ENCODE data around the gene LNP1.

GRCh38 chr3:100471444-100471843 lies 70.1 kb downstream of the LNP1 start:
- TF ChIP-seq, protein P1, sequence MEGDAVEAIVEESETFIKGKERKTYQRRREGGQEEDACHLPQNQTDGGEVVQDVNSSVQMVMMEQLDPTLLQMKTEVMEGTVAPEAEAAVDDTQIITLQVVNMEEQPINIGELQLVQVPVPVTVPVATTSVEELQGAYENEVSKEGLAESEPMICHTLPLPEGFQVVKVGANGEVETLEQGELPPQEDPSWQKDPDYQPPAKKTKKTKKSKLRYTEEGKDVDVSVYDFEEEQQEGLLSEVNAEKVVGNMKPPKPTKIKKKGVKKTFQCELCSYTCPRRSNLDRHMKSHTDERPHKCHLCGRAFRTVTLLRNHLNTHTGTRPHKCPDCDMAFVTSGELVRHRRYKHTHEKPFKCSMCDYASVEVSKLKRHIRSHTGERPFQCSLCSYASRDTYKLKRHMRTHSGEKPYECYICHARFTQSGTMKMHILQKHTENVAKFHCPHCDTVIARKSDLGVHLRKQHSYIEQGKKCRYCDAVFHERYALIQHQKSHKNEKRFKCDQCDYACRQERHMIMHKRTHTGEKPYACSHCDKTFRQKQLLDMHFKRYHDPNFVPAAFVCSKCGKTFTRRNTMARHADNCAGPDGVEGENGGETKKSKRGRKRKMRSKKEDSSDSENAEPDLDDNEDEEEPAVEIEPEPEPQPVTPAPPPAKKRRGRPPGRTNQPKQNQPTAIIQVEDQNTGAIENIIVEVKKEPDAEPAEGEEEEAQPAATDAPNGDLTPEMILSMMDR (IDR thresholded peaks at IDR 0.05; ENCODE audit: low read depth, low read length) = no peak
- no peak for TF ChIP-seq EZH2phosphoT487 (IDR thresholded peaks at IDR 0.05; ENCODE audit: low read depth)
